OCI-M2 (cell line): ENCODE data around the gene CAAP1.
"Not testable (repeated sequence)": the region's sequence is repeated elsewhere in the genome, so short reads cannot be mapped to it uniquely, and the experiment has no call there.

Experiments used
- DNase-seq: peaks from one replicate; lab custom pipeline; 2025; ENCODE audit not compliant: unreplicated experiment; lab: John Stamatoyannopoulos, UW

CAAP1 gene

GRCh38 chr9:26850995-26851394, 41.6 kb downstream of the CAAP1 start:
- DNase-seq, result no peak

- no peak for DNase-seq
Observed at GRCh38 chr9:26833792-26834191, 58.8 kb downstream of the CAAP1 start.

DNA sequence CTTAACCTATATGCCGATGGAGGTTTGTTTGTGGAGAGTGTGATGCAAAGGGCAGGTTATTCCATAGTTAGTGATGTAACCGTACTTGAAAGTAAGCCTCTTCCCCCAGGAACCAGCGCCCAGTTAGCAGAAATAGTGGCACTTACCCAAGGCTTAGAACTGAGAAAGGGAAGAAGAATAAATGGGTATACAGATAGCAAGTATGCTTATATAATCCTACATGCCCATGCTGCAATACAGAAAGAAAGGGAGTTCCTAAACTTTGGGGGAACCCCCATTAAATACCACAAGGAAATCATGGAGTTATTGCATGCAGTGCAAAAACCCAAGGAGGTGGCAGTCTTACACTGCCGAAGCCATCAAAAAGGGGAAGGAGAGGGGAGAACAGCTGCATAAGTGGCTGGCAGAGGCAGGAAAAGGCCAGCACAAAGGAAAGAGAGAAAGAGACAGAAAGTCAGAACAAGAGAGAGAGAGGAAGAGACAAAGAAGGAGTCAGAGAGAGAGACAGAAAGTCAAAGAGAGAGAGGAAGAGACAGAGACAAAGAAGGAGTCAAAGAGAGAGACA, 64.1 kb downstream of the CAAP1 start:
- DNase-seq, result not testable (repeated sequence)

DNA sequence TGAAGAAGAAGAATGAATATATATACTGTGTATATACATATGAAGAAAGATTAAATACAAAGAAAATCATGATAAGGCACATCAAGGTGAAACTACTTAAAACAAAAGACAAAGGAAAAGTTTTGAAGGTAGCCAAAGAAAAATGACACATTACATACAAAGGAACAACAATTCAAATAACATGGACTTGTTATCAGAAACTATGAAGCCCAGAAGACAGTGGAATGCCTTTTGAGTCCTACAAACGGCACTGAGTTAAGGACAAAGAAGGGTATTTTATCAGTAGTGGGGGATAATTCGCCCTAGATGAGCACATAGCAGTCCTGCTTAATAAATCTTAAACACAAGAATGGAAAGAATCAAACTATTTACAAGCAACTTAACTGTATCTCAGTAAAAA, 77.8 kb downstream of the CAAP1 start:
- DNase-seq, result no peak

DNA sequence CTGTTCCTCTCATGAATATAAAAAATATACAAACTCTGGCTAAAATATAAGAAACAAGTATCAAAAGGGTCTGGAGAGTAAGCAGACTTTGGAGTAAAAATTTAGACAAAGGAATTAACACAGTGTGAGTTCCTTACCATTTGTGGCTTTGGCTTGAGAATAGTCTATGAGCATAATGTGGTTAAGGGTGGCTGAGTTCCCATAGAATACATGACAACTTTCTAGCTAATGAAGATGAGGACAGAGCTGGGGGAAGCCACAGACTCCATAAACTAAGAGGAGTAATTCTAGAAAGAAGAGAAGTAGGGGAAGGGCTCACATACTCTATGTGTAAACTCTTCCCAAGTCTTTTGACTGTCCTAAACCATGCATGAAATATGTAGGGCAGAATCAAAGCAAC, 79.4 kb downstream of the CAAP1 start:
- DNase-seq, result no peak

DNA sequence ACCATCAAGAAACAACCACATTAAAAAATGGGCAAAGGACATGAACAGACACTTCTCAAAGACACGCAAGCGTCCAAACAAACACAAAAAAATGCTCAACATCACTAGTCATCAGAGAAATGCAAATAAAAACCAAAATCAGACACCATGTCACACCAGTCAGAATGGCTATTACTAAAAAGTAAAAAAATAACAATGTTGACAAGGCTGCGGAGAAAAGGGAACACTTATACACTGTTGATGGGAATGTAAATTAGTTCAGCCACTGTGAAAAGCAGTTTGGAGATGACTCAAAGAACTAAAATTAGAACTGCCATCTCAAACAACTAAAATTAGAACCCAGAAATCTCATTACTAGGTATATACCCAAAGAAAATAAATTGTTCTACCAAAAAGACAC, 80.4 kb downstream of the CAAP1 start:
- DNase-seq, result no peak

DNA sequence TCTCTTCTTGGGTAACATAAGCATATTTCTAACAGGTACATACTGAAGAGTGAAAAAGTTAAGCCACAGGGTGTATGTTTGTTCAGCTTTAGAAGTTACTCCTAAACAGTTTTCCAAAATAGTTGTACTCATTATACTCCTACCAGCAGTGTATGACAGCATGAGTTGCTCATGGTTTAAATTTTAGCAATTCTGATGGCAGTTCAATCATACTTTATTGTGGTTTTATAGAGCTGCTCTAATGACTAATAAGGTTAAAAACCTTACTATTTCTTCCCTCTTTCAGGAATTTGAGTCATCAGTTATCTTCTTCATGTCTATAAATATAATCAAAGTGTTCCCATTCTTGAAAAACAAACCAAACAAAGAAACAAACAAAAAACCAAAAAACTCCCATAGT, 81.5 kb downstream of the CAAP1 start:
- no peak for DNase-seq

DNA sequence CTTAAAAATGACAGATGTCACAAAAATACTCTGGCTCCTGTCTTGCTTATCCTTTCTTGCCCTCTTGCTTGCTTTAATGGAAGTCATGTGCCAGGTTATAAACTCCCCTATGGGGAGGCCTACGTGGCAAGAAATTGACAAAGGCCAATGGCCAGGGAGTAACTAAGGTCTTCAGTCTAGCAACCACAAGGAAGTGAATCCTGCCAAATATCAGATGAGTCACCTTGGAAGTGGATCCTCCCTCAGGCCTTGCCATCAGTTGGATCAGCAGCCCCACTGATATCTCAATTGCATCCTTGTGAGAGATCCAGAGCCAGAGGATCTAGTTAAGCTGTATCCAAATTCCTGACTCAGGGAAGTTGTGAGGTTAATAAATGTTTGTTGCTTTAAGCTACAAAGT, 82.8 kb downstream of the CAAP1 start:
- DNase-seq, result no peak

DNA sequence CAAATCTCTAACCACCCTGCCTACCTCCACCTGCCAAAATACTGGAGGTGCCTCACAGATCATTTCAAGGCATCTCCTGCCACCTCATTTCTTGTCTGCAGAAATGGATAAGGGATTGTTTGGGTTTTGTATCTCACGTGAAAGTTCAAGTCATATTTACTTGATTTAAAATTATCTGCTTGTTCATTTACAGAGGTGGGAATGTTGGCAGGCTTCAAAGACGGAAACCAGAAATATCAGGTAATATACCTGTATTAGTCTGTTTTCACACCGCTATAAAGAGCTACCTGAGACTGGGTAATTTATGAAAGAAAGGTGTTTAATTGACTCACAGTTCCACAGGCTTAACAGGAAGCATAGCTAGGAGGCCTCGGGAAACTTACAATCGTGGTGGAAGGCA, 85.4 kb downstream of the CAAP1 start:
- no peak for DNase-seq

GRCh38 chr9:26802921-26803320, 89.7 kb downstream of the CAAP1 start:
- no peak for DNase-seq

DNA sequence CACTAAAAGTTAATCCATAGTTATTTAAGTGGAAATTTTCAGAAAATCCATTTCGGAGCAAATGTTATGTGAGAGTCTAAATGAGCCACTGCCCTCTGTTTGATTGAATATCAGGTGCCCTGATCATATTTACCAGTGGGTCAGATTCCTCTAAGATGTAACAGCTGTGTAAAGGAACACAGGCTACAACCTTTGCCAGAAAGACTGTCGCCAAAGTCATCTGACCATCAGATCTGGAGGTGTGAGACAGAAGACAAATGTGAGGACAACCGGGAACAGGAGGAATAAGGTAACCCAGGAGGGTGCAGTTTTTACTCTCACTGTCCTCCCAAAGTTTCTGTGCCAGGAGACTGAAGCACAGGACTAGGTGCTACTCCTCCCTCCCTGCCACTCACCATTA, 90.8 kb downstream of the CAAP1 start:
- no peak for DNase-seq

- DNase-seq, result no peak
Observed at GRCh38 chr9:26800322-26800721, 92.3 kb downstream of the CAAP1 start.

GRCh38 chr9:26791274-26791673, 101.3 kb downstream of the CAAP1 start:
- no peak for DNase-seq
